WI38 (cell line): ENCODE data around the gene LRRC8E.

Experiments used
- H3K4me3 ChIP-seq: 2 replicates; pipeline ENCODE4 v1.5.1; 2011; ENCODE audit warnings: low read depth, mild to moderate bottlenecking, control low read depth, low read length
- TF ChIP-seq, protein P1 (sequence below): IDR thresholded peaks from 2 replicates; pipeline ENCODE4 v1.5.1; 2012; ENCODE audit warnings: low read depth, mild to moderate bottlenecking, control low read depth, low read length

The LRRC8E gene

DNA sequence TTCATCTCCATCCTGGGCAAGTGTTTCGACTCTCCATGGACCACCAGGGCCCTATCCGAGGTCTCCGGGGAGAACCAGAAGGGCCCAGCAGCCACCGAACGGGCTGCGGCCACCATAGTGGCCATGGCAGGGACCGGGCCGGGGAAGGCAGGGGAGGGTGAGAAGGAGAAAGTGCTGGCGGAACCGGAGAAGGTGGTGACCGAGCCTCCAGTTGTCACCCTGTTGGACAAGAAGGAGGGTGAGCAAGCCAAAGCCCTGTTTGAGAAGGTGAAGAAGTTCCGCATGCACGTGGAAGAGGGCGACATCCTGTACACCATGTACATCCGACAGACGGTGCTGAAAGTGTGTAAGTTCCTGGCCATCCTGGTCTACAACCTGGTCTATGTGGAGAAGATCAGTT, 10.7 kb downstream of the LRRC8E start:
- TF ChIP-seq, protein P1, sequence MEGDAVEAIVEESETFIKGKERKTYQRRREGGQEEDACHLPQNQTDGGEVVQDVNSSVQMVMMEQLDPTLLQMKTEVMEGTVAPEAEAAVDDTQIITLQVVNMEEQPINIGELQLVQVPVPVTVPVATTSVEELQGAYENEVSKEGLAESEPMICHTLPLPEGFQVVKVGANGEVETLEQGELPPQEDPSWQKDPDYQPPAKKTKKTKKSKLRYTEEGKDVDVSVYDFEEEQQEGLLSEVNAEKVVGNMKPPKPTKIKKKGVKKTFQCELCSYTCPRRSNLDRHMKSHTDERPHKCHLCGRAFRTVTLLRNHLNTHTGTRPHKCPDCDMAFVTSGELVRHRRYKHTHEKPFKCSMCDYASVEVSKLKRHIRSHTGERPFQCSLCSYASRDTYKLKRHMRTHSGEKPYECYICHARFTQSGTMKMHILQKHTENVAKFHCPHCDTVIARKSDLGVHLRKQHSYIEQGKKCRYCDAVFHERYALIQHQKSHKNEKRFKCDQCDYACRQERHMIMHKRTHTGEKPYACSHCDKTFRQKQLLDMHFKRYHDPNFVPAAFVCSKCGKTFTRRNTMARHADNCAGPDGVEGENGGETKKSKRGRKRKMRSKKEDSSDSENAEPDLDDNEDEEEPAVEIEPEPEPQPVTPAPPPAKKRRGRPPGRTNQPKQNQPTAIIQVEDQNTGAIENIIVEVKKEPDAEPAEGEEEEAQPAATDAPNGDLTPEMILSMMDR: no peak
- no peak overlapping the region for H3K4me3 ChIP-seq

DNA sequence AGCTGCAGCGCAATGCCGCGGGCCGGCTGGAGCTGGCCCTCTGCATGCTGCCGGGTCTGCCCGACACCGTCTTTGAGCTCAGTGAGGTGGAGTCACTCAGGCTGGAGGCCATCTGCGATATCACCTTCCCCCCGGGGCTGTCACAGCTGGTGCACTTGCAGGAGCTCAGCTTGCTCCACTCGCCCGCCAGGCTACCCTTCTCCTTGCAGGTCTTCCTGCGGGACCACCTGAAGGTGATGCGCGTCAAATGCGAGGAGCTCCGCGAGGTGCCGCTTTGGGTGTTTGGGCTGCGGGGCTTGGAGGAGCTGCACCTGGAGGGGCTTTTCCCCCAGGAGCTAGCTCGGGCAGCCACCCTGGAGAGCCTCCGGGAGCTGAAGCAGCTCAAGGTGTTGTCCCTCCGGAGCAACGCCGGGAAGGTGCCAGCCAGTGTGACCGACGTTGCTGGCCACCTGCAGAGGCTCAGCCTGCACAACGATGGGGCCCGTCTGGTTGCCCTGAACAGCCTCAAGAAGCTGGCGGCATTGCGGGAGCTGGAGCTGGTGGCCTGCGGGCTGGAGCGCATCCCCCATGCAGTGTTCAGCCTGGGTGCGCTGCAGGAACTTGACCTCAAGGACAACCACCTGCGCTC, 11.6 kb downstream of the LRRC8E start:
- TF ChIP-seq, protein P1: no peak
- H3K4me3 ChIP-seq: no peak overlapping the region

DNA sequence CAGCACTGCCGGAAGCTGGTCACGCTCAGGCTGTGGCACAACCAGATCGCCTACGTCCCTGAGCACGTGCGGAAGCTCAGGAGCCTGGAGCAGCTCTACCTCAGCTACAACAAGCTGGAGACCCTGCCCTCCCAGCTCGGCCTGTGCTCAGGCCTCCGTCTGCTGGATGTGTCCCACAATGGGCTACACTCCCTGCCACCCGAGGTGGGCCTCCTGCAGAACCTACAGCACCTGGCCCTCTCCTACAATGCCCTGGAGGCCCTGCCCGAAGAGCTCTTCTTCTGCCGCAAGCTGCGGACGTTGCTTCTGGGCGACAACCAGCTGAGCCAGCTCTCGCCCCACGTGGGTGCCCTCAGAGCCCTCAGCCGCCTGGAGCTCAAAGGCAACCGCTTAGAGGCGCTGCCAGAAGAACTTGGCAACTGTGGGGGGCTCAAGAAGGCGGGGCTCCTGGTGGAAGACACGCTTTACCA, 12.1 kb downstream of the LRRC8E start:
- TF ChIP-seq, protein P1: no peak
- no peak overlapping the region for H3K4me3 ChIP-seq

DNA sequence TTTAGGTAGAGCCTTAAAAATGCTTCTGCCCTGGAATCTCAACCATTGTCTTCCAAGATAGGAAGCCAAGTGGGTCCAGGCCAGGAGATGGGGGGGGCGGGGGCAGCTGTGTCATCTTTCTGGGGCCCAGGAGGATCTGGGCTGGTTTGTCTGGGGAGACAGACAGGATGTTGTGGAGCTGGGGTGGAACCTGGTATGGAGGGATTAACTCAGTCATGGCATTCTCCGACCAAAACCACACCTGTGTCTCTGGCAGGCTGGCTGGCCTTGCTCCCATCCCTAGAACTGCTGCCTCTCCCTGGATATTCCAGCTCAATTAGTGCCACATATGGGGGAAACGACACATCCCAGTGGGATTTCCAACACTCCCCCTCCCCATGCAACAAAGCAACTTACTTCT, 12.6 kb downstream of the LRRC8E start:
- H3K4me3 ChIP-seq: no peak overlapping the region
- TF ChIP-seq, protein P1: no peak

DNA sequence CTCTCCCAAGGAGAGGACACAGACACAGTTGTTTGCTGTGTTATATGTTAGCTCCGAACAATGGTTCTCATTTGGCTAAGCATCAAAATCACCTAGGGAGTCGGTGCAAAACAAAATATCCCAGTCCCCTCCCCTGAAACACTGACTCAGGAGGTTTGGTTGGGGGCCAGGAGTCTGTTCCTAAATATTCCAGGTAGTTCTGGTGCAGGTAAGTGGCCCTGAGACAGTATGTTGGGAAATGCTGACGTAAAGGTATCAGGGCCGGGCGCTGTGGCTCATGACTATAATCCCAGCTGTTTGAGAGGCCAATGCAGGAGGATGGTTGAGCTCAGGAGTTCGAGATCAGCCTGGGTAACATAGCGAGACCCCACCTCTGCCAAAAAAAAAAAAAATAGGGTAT, 13.0 kb downstream of the LRRC8E start:
- no peak overlapping the region for H3K4me3 ChIP-seq
- TF ChIP-seq, protein P1: no peak

DNA sequence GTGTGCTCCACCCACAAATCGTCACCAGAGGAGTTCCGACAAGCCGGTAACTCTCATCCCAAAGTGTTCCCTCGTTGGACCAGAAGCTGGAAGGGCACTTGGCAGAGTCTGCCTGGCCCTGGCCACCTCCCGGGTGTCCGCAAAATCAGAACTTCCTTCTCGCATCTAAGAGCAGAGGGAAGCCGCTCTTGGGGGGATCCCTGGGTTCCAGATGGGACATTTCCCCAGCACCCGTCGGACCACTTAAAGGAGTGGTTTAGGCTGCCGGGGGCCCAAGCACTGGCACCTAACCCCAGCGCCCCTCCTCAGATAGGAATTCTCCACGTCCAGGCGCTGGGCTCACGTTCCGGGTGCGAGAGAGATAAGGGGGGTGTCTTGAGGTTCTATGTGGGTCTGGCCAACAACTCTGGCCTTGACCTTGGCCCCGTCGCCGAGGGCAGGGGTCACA, 14.5 kb downstream of the LRRC8E start:
- TF ChIP-seq, protein P1: no peak

DNA sequence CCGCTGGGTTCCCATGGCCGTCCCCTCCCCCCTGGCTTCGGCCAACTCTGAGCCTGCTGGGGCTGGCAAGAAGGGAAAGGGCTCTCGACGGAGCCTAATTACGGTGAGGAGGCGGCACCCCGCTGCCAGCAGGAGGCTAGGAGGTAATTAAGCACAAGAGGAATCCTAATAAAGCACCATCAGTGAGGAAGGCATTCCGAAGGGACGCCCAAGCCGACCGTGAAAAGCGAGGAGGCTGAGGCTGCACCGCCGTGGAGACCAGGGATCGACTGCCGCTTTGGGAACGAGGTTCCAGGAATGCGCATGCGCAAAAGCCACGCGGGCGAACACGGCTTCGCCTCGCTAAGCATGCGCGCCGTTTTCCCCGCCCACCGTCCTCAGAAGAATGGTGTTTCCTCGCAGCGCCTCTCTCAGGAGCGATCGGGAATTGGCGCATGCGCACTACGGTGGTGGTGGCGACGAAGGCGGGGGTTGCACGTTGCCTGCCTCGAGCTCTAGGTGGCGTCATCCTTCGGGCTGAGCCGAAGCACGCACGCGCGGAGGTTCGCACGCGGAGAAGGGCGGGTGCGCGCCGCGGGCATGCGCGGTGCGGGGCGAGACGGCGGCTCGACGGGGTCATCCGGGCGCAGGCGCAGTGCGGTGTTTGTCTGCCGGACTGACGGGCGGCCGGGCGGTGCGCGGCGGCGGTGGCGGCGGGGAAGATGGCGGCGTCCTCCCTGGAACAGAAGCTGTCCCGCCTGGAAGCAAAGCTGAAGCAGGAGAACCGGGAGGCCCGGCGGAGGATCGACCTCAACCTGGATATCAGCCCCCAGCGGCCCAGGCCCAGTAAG, 15.1 kb downstream of the LRRC8E start, which contains the start of gene MAP2K7:
Gene MAP2K7 (plus strand): TSS at position 634 of the 830 bp plus-strand sequence. CDS start 68 bp downstream, at position 702.
- TF ChIP-seq, protein P1: no peak
- peak within 1 kb of the TSS; percentile 81 for H3K4me3 ChIP-seq

More for the DNA sequence above, 14.5 kb downstream of the LRRC8E start:
- H3K4me3 ChIP-seq: peak overlapping the region; percentile 75
